ENCODE results near the gene CAGE1.

Gene CAGE1

GRCh38 chr6:7285416-7285815 lies 104.1 kb downstream of the CAGE1 start:
- TF ChIP-seq TAF1 (IDR thresholded peaks at IDR 0.05; ENCODE audit: borderline replicate concordance, insufficient read depth, low read length) = no peak
- TF ChIP-seq SIN3A (IDR thresholded peaks at IDR 0.05; ENCODE audit: borderline replicate concordance, insufficient read depth, low read length) = no peak
- no peak for TF ChIP-seq REST (IDR thresholded peaks at IDR 0.05; ENCODE audit: insufficient read depth in 1 of 2, low read depth in 2 of 2, low read length in 2 of 2)
- no peak for TF ChIP-seq FOXP2 (optimal IDR thresholded peaks at IDR 0.05; ENCODE audit: borderline replicate concordance, extremely low read depth, extremely low read length, insufficient read depth)
- TF ChIP-seq POLR2AphosphoS5 (IDR thresholded peaks at IDR 0.05; ENCODE audit: low read depth, low read length) = no peak

GRCh38 chr6:7283676-7284075 lies 105.9 kb downstream of the CAGE1 start:
- no peak for TF ChIP-seq FOXP2 (optimal IDR thresholded peaks at IDR 0.05; ENCODE audit: borderline replicate concordance, extremely low read depth, extremely low read length, insufficient read depth)
- no peak for TF ChIP-seq REST (IDR thresholded peaks at IDR 0.05; ENCODE audit: insufficient read depth in 1 of 2, low read depth in 2 of 2, low read length in 2 of 2)
- TF ChIP-seq POLR2AphosphoS5 (IDR thresholded peaks at IDR 0.05; ENCODE audit: low read depth, low read length) = no peak
- no peak for TF ChIP-seq TAF1 (IDR thresholded peaks at IDR 0.05; ENCODE audit: borderline replicate concordance, insufficient read depth, low read length)
- TF ChIP-seq SIN3A (IDR thresholded peaks at IDR 0.05; ENCODE audit: borderline replicate concordance, insufficient read depth, low read length) = no peak

GRCh38 chr6:7282097-7282906 lies 107.2 kb downstream of the CAGE1 start:
- 0 out of 2 replicates have a peak, but pooled peaks have one; percentile 42 for TF ChIP-seq POLR2AphosphoS5 (IDR thresholded peaks at IDR 0.05; ENCODE audit: low read depth, low read length)
- no peak for TF ChIP-seq TAF1 (IDR thresholded peaks at IDR 0.05; ENCODE audit: borderline replicate concordance, insufficient read depth, low read length)

Data from PFSK-1 (cell line).